ENCODE data around the gene ZNF462.

DNA sequence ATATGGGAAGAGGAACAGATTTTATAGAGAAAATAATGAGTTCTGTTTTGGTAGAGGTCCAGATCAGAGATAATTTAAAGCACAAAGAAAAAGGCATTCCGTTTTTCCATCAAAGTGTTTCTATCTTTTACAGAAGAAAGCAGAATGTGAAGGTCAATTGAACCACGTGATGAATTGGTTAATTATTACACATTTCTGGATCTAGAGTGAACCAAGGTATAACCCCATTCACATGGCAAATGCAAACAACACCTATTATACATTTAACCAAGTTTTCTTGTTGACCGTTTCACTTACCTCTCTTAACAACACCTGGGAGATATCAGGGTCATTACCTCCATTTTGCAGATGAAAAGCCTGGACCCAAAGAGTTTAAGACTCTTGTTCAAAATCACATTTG lies 34.9 kb upstream of the ZNF462 start:
- TF ChIP-seq, protein P1, sequence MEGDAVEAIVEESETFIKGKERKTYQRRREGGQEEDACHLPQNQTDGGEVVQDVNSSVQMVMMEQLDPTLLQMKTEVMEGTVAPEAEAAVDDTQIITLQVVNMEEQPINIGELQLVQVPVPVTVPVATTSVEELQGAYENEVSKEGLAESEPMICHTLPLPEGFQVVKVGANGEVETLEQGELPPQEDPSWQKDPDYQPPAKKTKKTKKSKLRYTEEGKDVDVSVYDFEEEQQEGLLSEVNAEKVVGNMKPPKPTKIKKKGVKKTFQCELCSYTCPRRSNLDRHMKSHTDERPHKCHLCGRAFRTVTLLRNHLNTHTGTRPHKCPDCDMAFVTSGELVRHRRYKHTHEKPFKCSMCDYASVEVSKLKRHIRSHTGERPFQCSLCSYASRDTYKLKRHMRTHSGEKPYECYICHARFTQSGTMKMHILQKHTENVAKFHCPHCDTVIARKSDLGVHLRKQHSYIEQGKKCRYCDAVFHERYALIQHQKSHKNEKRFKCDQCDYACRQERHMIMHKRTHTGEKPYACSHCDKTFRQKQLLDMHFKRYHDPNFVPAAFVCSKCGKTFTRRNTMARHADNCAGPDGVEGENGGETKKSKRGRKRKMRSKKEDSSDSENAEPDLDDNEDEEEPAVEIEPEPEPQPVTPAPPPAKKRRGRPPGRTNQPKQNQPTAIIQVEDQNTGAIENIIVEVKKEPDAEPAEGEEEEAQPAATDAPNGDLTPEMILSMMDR (IDR thresholded peaks at IDR 0.05) = no peak
- TF ChIP-seq POLR2A (IDR thresholded peaks at IDR 0.05) = no peak
